Epithelial cell of proximal tubule (primary cell): Measurements from ENCODE around the gene CMPK1. TPM values are rescaled to one million over a fixed set of nuclear protein-coding genes. Genes with fewer than 3 reads are reported as not detected.

ENCODE experiments used
- DNase-seq: peaks from one replicate; pipeline ENCODE4 v3.0.0-alpha.2; 2011; ENCODE audit warnings: low read depth
- H3K4me3 ChIP-seq: 2 replicates; pipeline ENCODE4 v1.5.1; 2011; ENCODE audit warnings: low read depth, mild to moderate bottlenecking, low read length
- CTCF ChIP-seq: conservative IDR thresholded peaks from 2 replicates; pipeline ENCODE4 v1.5.1; 2012; ENCODE audit warnings: low read depth, mild to moderate bottlenecking, low read length
- total RNA-seq: library from RNA; depleted of rRNA; stranded (reverse); fragments of >200 nt; gene quantifications from 2 replicates; pipeline ENCODE4 v1.2.3, GENCODE V29; 2015

The CMPK1 gene
- total RNA-seq, 1 donor from 2014 or later: 67.6 TPM

DNA sequence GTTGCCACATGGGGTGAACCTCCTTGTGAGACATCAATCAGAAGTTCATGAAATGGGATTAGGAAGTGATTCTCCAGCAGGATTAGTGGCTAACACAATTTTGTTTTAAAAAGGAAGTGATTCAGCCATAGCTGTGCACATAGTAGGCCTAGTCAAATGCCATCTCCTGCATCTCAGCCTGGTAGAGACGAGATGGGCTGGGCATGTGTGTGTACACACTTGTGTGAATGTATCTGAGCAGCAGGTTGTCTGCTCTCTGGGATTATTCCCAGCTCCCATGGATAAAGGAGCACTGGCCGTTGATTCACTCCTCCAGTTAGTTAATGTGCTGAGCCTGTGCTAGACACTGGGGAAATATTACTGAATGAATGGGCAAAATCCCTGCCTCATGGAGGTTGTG lies 84.5 kb downstream of the CMPK1 start:
- no peak for TF ChIP-seq CTCF
- H3K4me3 ChIP-seq: no peak overlapping the region
- DNase-seq: no peak

DNA sequence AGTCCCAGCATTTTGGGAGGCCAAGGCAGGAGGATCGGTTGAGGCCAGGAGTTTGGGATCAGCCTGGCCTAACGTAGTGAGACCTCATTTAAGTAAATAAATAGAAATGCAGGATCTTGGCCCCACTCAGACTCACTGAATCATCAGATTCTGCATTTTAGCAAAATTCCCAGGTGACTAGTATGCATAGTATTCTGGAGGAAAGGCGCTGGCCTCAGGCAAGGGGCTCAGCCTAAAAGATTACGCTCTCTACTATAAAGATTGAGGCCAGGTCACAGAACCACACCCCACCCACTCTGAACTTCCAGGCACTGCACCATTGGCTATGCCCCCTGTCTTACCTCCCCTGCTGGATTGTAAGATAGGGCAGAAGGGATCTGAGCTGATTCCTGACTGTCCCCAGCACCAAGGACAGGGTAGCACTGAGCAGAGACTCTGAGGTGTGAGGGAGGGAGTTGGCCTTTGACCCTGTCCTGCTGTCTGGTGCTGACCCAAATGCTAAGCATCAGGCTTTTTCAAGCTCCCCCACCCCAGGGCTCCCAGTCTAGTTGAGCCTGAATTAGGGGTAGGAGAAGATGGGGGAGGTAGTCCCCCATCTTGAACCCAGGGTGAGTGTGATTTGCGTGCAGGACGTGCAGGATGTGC lies 85.2 kb downstream of the CMPK1 start:
- DNase-seq: no peak
- TF ChIP-seq CTCF: no peak
- H3K4me3 ChIP-seq: no peak overlapping the region

DNA sequence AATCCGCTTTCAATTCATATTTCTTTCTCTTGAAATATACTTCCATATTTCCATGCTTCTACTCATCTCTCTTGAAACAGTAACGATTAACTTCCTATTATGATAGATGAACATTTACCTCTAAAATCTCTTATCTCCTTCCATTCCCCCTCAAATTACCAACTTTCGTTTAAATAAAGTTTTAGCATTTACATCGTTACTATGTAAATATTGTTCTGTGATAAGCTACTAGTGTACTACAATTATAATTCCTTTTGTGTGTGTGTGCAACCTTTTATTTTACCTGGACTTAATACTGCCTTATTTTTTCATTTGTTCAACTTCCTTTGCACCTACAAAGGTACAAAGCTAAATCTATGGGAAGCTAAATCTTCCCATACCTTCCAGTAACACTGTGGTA lies 87.0 kb downstream of the CMPK1 start:
- no peak for TF ChIP-seq CTCF

DNA sequence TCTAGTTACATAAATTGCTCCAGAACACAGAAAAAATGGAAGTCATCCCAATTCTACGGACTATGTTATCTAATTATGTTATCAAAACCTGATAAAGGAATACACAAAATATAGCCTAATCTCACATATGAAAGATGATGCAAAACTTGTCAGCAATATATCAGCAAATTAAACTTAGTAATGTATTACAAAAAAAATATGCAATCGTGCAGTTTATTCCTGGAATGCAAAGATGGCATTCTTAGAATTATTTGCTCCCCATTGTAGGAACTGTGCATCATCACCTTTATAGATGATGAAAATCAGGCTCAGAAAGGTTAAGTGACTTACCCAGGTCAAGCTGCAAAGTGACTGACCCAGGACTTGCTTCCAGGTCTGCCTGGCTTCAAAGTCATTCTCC lies 90.3 kb downstream of the CMPK1 start:
- DNase-seq: no peak
- TF ChIP-seq CTCF: no peak
- H3K4me3 ChIP-seq: no peak overlapping the region

More for the DNA sequence above, 87.0 kb downstream of the CMPK1 start:
- no peak overlapping the region for H3K4me3 ChIP-seq
- DNase-seq: no peak

- H3K4me3 ChIP-seq: no peak overlapping the region
- DNase-seq: no peak
- TF ChIP-seq CTCF: peak; percentile 86
These were observed 90.9 kb downstream of the CMPK1 start for GRCh38 chr1:47424336-47424982.

Other genes starting within 250 kb of the CMPK1 start
- gene CYP4A22, start 196.3 kb upstream of the CMPK1 start, total RNA-seq: not detected in 2 replicates
- gene PDZK1IP1, start 143.8 kb upstream of the CMPK1 start, total RNA-seq: 14.3 and 43.2 TPM in 2 replicates
- gene TAL1, start 101.6 kb upstream of the CMPK1 start, total RNA-seq: 0.69 and 1.4 TPM in 2 replicates
- gene STIL, start 19.6 kb upstream of the CMPK1 start, total RNA-seq: 17.3 and 26.8 TPM in 2 replicates
- gene FOXE3, start 82.5 kb downstream of the CMPK1 start, total RNA-seq: not detected in 2 replicates
- gene FOXD2, start 104.3 kb downstream of the CMPK1 start, total RNA-seq: 0.14 TPM in 1 of 2 replicates, not detected in the other